Activated naive CD4-positive, alpha-beta T cell treated with anti-CD3 and anti-CD28 coated beads, Interleukin-2, amount 10 ng/mL, durations not matched to agents 7 days and 5 days (primary cell): Measurements from ENCODE around the gene ME3.

Experiments
- CTCF ChIA-PET: fragments of 350-600 bp; sonication (Branson Sonifier 250); formaldehyde crosslinking; loops from one replicate; lab custom pipeline; 2021; ENCODE audit warnings: antibody characterized with exemption; lab: Charles Lee
- DNase-seq: peaks from one replicate; pipeline ENCODE4 v3.0.0-alpha.2; 2020
- H3K27ac Mint-ChIP-seq: one replicate; pipeline ENCODE4 v1.8.0; 2021; ENCODE audit warnings: mild to moderate bottlenecking, moderate library complexity, mixed read lengths
- H3K27me3 Mint-ChIP-seq: one replicate; pipeline ENCODE4 v1.8.0; 2021; ENCODE audit warnings: mild to moderate bottlenecking, mixed read lengths
- H3K36me3 Mint-ChIP-seq: one replicate; pipeline ENCODE4 v1.8.0; 2021; ENCODE audit warnings: mixed read lengths
- H3K4me1 Mint-ChIP-seq: one replicate; pipeline ENCODE4 v1.8.0; 2021; ENCODE audit warnings: mixed read lengths
- H3K4me3 Mint-ChIP-seq: one replicate; pipeline ENCODE4 v1.8.0; 2021; ENCODE audit warnings: mild to moderate bottlenecking, moderate library complexity, mixed read lengths
- H3K9me3 Mint-ChIP-seq: one replicate; pipeline ENCODE4 v1.8.0; 2021; ENCODE audit warnings: mixed read lengths

Gene ME3

GRCh38 chr11:86463955-86464354 is 208.5 kb downstream of the ME3 start:
- no peak for DNase-seq
- no peak overlapping the region for H3K27ac Mint-ChIP-seq
- CTCF ChIA-PET = no interaction called here

GRCh38 chr11:86463120-86463519 is 209.3 kb downstream of the ME3 start:
- H3K9me3 Mint-ChIP-seq = no peaks in the 10 kb centered on the region
- no peaks in the 10 kb centered on the region for H3K4me1 Mint-ChIP-seq
- H3K27ac Mint-ChIP-seq = no peak overlapping the region
- CTCF ChIA-PET = interaction anchor here (1.0 kb wide), 1 partner anchor 13 kb away, joined by 3 read pairs; no protein-coding TSS in a partner anchor
- H3K4me3 Mint-ChIP-seq = no peak overlapping the region
- H3K27me3 Mint-ChIP-seq = no peaks in the 10 kb centered on the region
- no peak for DNase-seq
- no peaks in the 10 kb centered on the region for H3K36me3 Mint-ChIP-seq

More at GRCh38 chr11:86463955-86464354, 208.5 kb downstream of the ME3 start:
- Mint-ChIP-seq H3K9me3 (no peaks in the 10 kb centered on the region), H3K4me1 (no peaks in the 10 kb centered on the region), H3K4me3 (no peak overlapping the region), H3K27me3 (no peaks in the 10 kb centered on the region), H3K36me3 (no peaks in the 10 kb centered on the region)

- Mint-ChIP-seq H3K4me3 (no peak overlapping the region), H3K9me3 (no peaks in the 10 kb centered on the region), H3K36me3 (no peaks in the 10 kb centered on the region), H3K27me3 (no peaks in the 10 kb centered on the region), H3K4me1 (no peaks in the 10 kb centered on the region), H3K27ac (no peak overlapping the region)
- CTCF ChIA-PET = interaction anchor here (1.0 to 1.9 kb wide), 2 partner anchors 147 to 459 kb away, joined by 3 to 5 read pairs; no protein-coding TSS in a partner anchor
- no peak for DNase-seq
Observed at GRCh38 chr11:86461892-86462291, 210.5 kb downstream of the ME3 start.

GRCh38 chr11:86460461-86461385 is 211.7 kb downstream of the ME3 start:
- H3K4me1 Mint-ChIP-seq = no peaks in the 10 kb centered on the region
- no peak overlapping the region for H3K4me3 Mint-ChIP-seq
- DNase-seq = no peak

GRCh38 chr11:86459682-86460460 is 212.5 kb downstream of the ME3 start:
- Mint-ChIP-seq H3K4me3 (no peak overlapping the region), H3K27me3 (no peaks in the 10 kb centered on the region), H3K27ac (no peak overlapping the region), H3K9me3 (no peaks in the 10 kb centered on the region), H3K4me1 (no peaks in the 10 kb centered on the region), H3K36me3 (no peaks in the 10 kb centered on the region)
- no peak for DNase-seq
- CTCF ChIA-PET = interaction anchor here (0.9 kb wide), 1 partner anchor 148 kb away, joined by 4 read pairs; no protein-coding TSS in a partner anchor

More at GRCh38 chr11:86460461-86461385, 211.7 kb downstream of the ME3 start:
- Mint-ChIP-seq H3K9me3 (no peaks in the 10 kb centered on the region), H3K36me3 (no peaks in the 10 kb centered on the region), H3K27ac (no peak overlapping the region), H3K27me3 (no peaks in the 10 kb centered on the region)
- CTCF ChIA-PET = interaction anchor here (1.0 to 1.9 kb wide), 2 partner anchors 148 to 460 kb away, joined by 3 to 5 read pairs; no protein-coding TSS in a partner anchor

GRCh38 chr11:86459002-86459385 is 213.4 kb downstream of the ME3 start:
- no peak overlapping the region for H3K27ac Mint-ChIP-seq
- H3K4me3 Mint-ChIP-seq = no peak overlapping the region
- CTCF ChIA-PET = no interaction called here
- no peaks in the 10 kb centered on the region for H3K36me3 Mint-ChIP-seq
- DNase-seq = no peak
- no peaks in the 10 kb centered on the region for H3K27me3 Mint-ChIP-seq
- no peaks in the 10 kb centered on the region for H3K4me1 Mint-ChIP-seq
- no peaks in the 10 kb centered on the region for H3K9me3 Mint-ChIP-seq

- Mint-ChIP-seq H3K4me3 (no peak overlapping the region), H3K4me1 (no peaks in the 10 kb centered on the region), H3K27me3 (no peaks in the 10 kb centered on the region), H3K9me3 (no peaks in the 10 kb centered on the region), H3K36me3 (no peaks in the 10 kb centered on the region), H3K27ac (no peak overlapping the region)
- DNase-seq = no peak
- CTCF ChIA-PET = interaction anchor here (1.5 to 4.9 kb wide), 4 partner anchors 10 to 175 kb away, joined by 4 to 50 read pairs (median 8); no protein-coding TSS in a partner anchor
Observed at GRCh38 chr11:86458294-86459001, 214.0 kb downstream of the ME3 start.

- DNase-seq = peak; percentile 85
- Mint-ChIP-seq H3K27ac (no peak overlapping the region), H3K4me1 (no peaks in the 10 kb centered on the region), H3K27me3 (no peaks in the 10 kb centered on the region), H3K4me3 (no peak overlapping the region), H3K9me3 (no peaks in the 10 kb centered on the region), H3K36me3 (no peaks in the 10 kb centered on the region)
- CTCF ChIA-PET = interaction anchor here (0.7 to 4.9 kb wide), 13 partner anchors 8 to 468 kb away, joined by 3 to 50 read pairs (median 4); partner anchors contain the start of gene PRSS23
Observed at GRCh38 chr11:86456075-86456939, 216.1 kb downstream of the ME3 start.

GRCh38 chr11:86453290-86454030 is 219.0 kb downstream of the ME3 start:
- no peak for DNase-seq
- no peak overlapping the region for H3K27ac Mint-ChIP-seq
- H3K9me3 Mint-ChIP-seq = no peaks in the 10 kb centered on the region
- H3K36me3 Mint-ChIP-seq = no peaks in the 10 kb centered on the region
- CTCF ChIA-PET = interaction anchor here (0.6 to 4.9 kb wide), 7 partner anchors 10 to 364 kb away, joined by 3 to 50 read pairs (median 3); no protein-coding TSS in a partner anchor
- no peak overlapping the region for H3K4me3 Mint-ChIP-seq
- H3K4me1 Mint-ChIP-seq = no peaks in the 10 kb centered on the region
- no peaks in the 10 kb centered on the region for H3K27me3 Mint-ChIP-seq

- Mint-ChIP-seq H3K4me3 (no peak overlapping the region), H3K36me3 (no peaks in the 10 kb centered on the region), H3K27ac (no peak overlapping the region), H3K9me3 (no peaks in the 10 kb centered on the region), H3K4me1 (peaks cover 12% of the 10 kb centered on the region), H3K27me3 (no peaks in the 10 kb centered on the region)
- CTCF ChIA-PET = interaction anchor here (0.8 to 4.0 kb wide), 2 partner anchors 12 to 158 kb away, joined by 3 to 13 read pairs; no protein-coding TSS in a partner anchor
- no peak for DNase-seq
Observed at GRCh38 chr11:86449993-86450629, 222.3 kb downstream of the ME3 start.

- Mint-ChIP-seq H3K27ac (peak overlapping the region; percentile 13), H3K27me3 (no peaks in the 10 kb centered on the region), H3K4me3 (no peak overlapping the region), H3K4me1 (peaks cover 12% of the 10 kb centered on the region), H3K36me3 (no peaks in the 10 kb centered on the region), H3K9me3 (no peaks in the 10 kb centered on the region)
- CTCF ChIA-PET = interaction anchor here (0.6 to 4.0 kb wide), 5 partner anchors 10 to 508 kb away, joined by 3 to 13 read pairs (median 3); no protein-coding TSS in a partner anchor
- peak; percentile 40 for DNase-seq
Observed at GRCh38 chr11:86447763-86448480, 224.5 kb downstream of the ME3 start.
